PFSK-1 (cell line): ENCODE results near the gene VPS35L.

Experiments
- FOXP2 ChIP-seq: optimal IDR thresholded peaks from 2 replicates; pipeline ENCODE3; 2011; ENCODE audit warnings: borderline replicate concordance, control low read depth, inconsistent platforms; ENCODE audit not compliant: insufficient read depth; ENCODE audit errors: extremely low read length, extremely low read depth
- POLR2AphosphoS5 ChIP-seq: IDR thresholded peaks from 2 replicates; pipeline ENCODE4 v1.6.1; 2012; ENCODE audit warnings: low read depth, mild to moderate bottlenecking, control low read depth, low read length, moderate library complexity
- REST ChIP-seq, 2 experiments: IDR thresholded peaks; 2 replicates each; pipeline versions ENCODE4 v1.6.1 to v1.8.0; 2011 to 2012; ENCODE audit warnings: low read depth in 2 of 2, low read length in 2 of 2, control low read depth in 1 of 2, inconsistent platforms in 1 of 2, mild to moderate bottlenecking in 1 of 2, moderate library complexity in 1 of 2; ENCODE audit not compliant: insufficient read depth in 1 of 2
- SIN3A ChIP-seq: IDR thresholded peaks from 2 replicates; pipeline ENCODE4 v1.6.1; 2012; ENCODE audit warnings: mild to moderate bottlenecking, low read length, moderate library complexity, borderline replicate concordance; ENCODE audit not compliant: insufficient read depth
- TAF1 ChIP-seq: IDR thresholded peaks from 2 replicates; pipeline ENCODE4 v1.6.1; 2012; ENCODE audit warnings: low read length, control low read depth, borderline replicate concordance; ENCODE audit not compliant: insufficient read depth

Gene VPS35L

DNA sequence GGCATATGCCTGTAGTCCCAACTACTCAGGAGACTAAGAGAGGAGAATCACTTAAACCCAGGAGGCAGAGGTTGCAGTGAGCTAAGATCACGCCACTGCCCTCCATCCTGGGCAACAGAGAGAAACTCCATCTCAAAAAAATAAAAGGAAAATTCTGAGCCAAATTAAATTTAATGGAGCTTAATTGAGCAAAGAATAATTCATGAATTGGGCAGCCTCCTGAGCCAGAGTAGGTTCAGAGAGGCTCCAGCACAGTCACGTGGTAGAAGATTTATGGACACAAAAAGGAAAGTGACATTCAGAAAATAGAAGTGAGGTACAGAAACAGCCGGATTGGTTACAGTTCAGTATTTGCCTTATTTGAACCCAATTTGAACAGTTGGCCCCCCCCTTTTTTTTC is 10.9 kb downstream of the VPS35L start:
- TF ChIP-seq FOXP2 = no peak
- TF ChIP-seq SIN3A = no peak
- TF ChIP-seq POLR2AphosphoS5 = no peak
- no peak for TF ChIP-seq TAF1
- no peak for TF ChIP-seq REST (IDR thresholded peaks at IDR 0.05; ENCODE audit: insufficient read depth in 1 of 2, low read depth in 2 of 2, low read length in 2 of 2)

- TF ChIP-seq FOXP2 = no peak
- no peak for TF ChIP-seq TAF1
- TF ChIP-seq POLR2AphosphoS5 = no peak
- no peak for TF ChIP-seq SIN3A
- TF ChIP-seq REST (IDR thresholded peaks at IDR 0.05; ENCODE audit: insufficient read depth in 1 of 2, low read depth in 2 of 2, low read length in 2 of 2) = no peak
These were observed 12.1 kb downstream of the VPS35L start for GRCh38 chr16:19567560-19567959.

DNA sequence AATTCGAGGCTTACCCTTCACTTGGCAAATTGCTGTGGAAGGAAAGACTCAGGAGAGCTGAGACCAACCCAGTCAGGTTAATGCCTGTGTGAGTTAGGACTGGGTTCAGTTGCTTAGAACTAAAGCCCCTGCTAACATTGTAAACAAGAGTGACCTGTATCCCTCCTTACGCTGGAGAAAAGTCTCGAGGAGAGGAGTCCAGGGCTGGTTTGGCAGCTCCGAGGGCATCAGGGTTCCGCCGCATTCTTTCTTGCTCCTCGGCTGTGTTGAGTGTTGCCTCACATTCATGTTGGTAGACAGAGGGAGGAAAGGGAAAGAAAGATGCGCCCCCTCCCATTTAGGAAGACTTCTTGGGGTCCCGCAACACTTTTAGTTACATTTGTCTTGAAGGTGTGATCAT is 18.5 kb downstream of the VPS35L start:
- TF ChIP-seq SIN3A (no peak), REST (IDR thresholded peaks at IDR 0.05; ENCODE audit: insufficient read depth in 1 of 2, low read depth in 2 of 2, low read length in 2 of 2) (no peak), TAF1 (no peak), POLR2AphosphoS5 (no peak), FOXP2 (no peak)

DNA sequence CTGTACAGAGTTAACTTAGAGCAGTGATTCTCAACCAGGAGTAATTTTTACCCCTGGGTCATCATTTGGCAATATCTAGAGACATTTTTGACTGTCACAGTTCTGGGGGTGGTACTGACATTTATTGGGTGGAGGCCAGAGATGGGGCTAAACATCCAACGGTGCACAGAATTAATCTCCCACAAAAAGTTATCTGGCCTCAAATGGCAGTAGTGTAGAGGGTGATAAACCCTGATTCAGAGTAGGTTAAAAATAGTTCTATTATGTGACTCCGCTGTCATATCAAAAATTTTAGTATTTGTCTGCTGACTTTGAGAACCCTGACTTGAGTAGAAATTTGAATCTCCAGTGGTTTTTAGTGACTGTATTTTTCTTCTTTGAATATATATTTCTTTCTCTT is 19.1 kb downstream of the VPS35L start:
- TF ChIP-seq SIN3A (no peak), REST (IDR thresholded peaks at IDR 0.05; ENCODE audit: insufficient read depth in 1 of 2, low read depth in 2 of 2, low read length in 2 of 2) (no peak), POLR2AphosphoS5 (no peak), TAF1 (no peak), FOXP2 (no peak)

GRCh38 chr16:19578378-19578971 is 23.0 kb downstream of the VPS35L start:
- TF ChIP-seq FOXP2 = no peak
- no peak for TF ChIP-seq REST (IDR thresholded peaks at IDR 0.05; ENCODE audit: insufficient read depth in 1 of 2, low read depth in 2 of 2, low read length in 2 of 2)
- TF ChIP-seq TAF1 = no peak
- TF ChIP-seq POLR2AphosphoS5 = no peak
- TF ChIP-seq SIN3A = no peak
